Colonic mucosa (tissue), 4 donors: ENCODE measurements around the gene WFIKKN2. TPM values are rescaled to one million over a fixed set of nuclear protein-coding genes. Genes with fewer than 3 reads are reported as not detected.

Source experiments
- DNase-seq: peaks from one replicate; pipeline ENCODE4 v3.0.0-alpha.2; 2020
- H3K27ac ChIP-seq: fragments of 200-600 bp; one replicate; pipeline ENCODE4 v1.8.0; 2021
- H3K27me3 ChIP-seq: fragments of 200-600 bp; one replicate; pipeline ENCODE4 v1.8.0; 2021
- H3K36me3 ChIP-seq: fragments of 200-600 bp; one replicate; pipeline ENCODE4 v1.8.0; 2021
- H3K4me1 ChIP-seq: fragments of 200-600 bp; one replicate; pipeline ENCODE4 v1.8.0; 2021; ENCODE audit warnings: mild to moderate bottlenecking
- H3K4me3 ChIP-seq: fragments of 200-600 bp; one replicate; pipeline ENCODE4 v1.8.0; 2021
- H3K9ac ChIP-seq, 2 donors: one replicate each; pipeline ENCODE4 v1.7.0; 2013; ENCODE audit warnings: control low read depth in 2 of 2, low read depth in 2 of 2, low read length in 2 of 2
- H3K9me3 ChIP-seq: fragments of 200-600 bp; one replicate; pipeline ENCODE4 v1.8.0; 2021
- intact Hi-C: fragments of 100-400 bp; cut with DNase I; formaldehyde crosslinking; loops from one replicate; pipeline ENCODE4 v1.14.1; 2022
- total RNA-seq, 2 donors: library from RNA; stranded (reverse); fragmentation: NEBNext Ultra II Directional in 1 of 2; extraction: Animal tissue kit (Norgen Biotek cat#: 25700) in 1 of 2; gene quantifications; one replicate each; pipeline ENCODE4 v1.2.1, GENCODE V29; 2021
- TF ChIP-seq, protein P1 (sequence below): fragments of 200-600 bp; IDR thresholded peaks from one replicate; pipeline ENCODE4 v1.8.0; 2022; ENCODE audit warnings: antibody characterized with exemption, mild to moderate bottlenecking
- donor health status: healthy.
- donor health status: DM: no; HTN: no; CAD: no.
- donor health status: DM: no; HTN: no; CAD: no.

The WFIKKN2 gene
- total RNA-seq, 2 donors from 2014 or later: 0.10 to 0.13 TPM

DNA sequence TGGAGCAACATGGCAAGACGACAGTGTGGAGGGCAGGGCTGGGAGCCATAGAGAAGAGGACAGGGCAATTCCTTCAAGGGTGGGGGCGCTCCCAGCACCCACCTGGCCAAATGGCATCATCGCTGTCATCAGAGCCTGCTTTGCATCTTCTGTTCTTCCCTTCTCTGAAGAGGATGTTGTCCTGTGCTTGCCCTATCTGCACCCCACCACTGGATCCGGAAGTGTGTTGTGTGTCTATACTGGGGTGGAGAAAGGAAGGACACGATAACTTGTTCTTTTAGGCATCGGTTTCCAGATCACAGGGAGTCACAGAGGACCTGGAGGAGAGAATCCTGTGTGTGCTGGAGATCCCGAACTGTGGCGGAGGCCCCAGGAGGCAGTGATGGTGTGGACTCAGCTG, 42.4 kb upstream of the WFIKKN2 start:
- no peaks in the 10 kb centered on the region for H3K27me3 ChIP-seq
- no peak for DNase-seq
- H3K36me3 ChIP-seq: no peaks in the 10 kb centered on the region
- TF ChIP-seq, protein P1, sequence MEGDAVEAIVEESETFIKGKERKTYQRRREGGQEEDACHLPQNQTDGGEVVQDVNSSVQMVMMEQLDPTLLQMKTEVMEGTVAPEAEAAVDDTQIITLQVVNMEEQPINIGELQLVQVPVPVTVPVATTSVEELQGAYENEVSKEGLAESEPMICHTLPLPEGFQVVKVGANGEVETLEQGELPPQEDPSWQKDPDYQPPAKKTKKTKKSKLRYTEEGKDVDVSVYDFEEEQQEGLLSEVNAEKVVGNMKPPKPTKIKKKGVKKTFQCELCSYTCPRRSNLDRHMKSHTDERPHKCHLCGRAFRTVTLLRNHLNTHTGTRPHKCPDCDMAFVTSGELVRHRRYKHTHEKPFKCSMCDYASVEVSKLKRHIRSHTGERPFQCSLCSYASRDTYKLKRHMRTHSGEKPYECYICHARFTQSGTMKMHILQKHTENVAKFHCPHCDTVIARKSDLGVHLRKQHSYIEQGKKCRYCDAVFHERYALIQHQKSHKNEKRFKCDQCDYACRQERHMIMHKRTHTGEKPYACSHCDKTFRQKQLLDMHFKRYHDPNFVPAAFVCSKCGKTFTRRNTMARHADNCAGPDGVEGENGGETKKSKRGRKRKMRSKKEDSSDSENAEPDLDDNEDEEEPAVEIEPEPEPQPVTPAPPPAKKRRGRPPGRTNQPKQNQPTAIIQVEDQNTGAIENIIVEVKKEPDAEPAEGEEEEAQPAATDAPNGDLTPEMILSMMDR: no peak
- H3K4me1 ChIP-seq: no peaks in the 10 kb centered on the region
- no peak overlapping the region for H3K4me3 ChIP-seq
- H3K9ac ChIP-seq: no peak overlapping the region
- H3K9me3 ChIP-seq: no peaks in the 10 kb centered on the region
- no peak overlapping the region for H3K27ac ChIP-seq
- intact Hi-C loops: no loop called here

- DNase-seq: no peak
- no peaks in the 10 kb centered on the region for H3K27me3 ChIP-seq
- no peak overlapping the region for H3K9ac ChIP-seq
- H3K4me3 ChIP-seq: no peak overlapping the region
- no peaks in the 10 kb centered on the region for H3K36me3 ChIP-seq
- H3K4me1 ChIP-seq: no peaks in the 10 kb centered on the region
- no peak overlapping the region for H3K27ac ChIP-seq
- H3K9me3 ChIP-seq: no peaks in the 10 kb centered on the region
- intact Hi-C loops: no loop called here
- TF ChIP-seq, protein P1: no peak
Observed at GRCh38 chr17:50794361-50794760, 41.0 kb upstream of the WFIKKN2 start.

DNA sequence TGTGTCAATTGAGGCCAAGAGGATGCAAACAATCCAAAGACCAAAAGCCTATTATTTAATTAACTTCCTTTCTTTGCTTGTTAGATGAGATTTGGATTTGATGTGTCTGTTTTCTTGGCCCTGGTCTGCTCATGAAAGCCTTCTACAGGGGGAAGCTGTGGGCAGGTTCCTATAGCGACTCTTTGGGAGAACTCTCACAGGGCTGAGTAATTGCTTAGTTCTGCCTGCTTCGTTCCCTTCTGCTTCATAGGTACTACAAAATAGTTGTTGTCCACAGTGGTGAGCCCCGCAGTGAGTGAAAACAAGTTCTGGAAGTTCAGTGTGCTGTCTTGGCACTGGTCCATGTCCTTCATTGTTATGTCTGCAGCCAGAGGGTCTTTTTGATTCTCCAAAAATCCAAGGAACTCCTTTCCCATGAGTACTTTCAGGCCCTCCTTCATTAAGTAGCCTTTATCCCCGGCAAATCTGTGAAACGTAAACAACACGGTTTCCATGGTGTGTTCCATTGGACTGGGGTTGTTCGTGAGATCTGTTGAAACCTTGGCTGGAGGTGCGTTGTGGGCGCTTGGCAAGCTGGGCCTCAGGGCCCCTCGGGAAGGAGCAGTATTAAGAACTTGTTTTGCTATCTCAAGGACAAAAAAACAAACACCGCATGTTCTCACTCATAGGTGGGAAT, 38.1 kb upstream of the WFIKKN2 start:
- Histone ChIP-seq H3K9ac (no peak overlapping the region), H3K9me3 (no peaks in the 10 kb centered on the region), H3K36me3 (no peaks in the 10 kb centered on the region), H3K27ac (no peak overlapping the region), H3K4me3 (no peak overlapping the region), H3K27me3 (no peaks in the 10 kb centered on the region), H3K4me1 (no peaks in the 10 kb centered on the region)
- TF ChIP-seq, protein P1: no peak
- intact Hi-C loops: no loop called here
- no peak for DNase-seq

DNA sequence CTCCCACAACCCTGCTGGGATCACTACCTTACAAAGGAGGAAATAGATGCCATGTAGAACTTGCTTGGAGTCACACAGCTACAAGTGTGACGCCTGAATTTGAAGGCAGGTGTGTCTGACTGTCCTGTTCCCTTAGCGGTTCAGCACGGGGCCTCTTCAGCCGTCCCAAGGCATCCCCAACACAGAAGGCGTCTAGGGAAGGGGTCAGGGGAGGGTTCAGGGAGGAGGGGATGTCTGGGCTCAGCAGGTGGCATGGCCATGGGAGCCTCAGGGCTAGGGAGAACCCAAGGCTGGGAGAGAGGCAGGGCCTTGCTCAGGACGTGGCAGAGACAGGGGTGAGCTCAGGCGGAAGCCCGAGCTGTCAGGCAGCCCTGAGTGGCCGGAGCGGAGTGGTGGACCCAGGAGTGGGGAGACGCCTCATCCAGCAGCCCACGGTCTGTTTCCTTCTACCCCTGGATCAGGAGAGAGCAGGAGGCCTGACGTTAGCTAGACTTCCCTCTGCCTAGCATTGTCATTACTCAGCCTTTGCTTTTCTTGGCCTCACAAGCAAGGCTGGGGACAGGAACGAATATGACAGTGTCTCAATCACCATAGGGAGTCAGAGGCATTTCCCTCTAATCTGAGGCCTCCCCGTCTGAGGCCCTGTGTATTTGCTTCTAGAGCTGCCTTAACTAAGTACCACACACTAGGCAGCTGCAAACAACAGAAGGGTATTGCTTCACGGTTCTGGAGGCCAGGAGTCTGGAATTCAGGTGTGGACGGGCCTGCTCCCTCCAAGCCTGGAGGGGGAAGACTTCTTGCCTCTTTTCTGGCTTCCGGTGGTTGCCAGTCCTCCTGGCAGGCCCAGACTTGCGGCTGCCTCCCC, 36.7 kb upstream of the WFIKKN2 start:
- TF ChIP-seq, protein P1: no peak
- Histone ChIP-seq H3K4me1 (no peaks in the 10 kb centered on the region), H3K9ac (no peak overlapping the region), H3K4me3 (no peak overlapping the region), H3K36me3 (no peaks in the 10 kb centered on the region), H3K9me3 (no peaks in the 10 kb centered on the region), H3K27me3 (no peaks in the 10 kb centered on the region), H3K27ac (no peak overlapping the region)
- intact Hi-C loops: no loop called here
- no peak for DNase-seq

GRCh38 chr17:50799582-50799981, 35.8 kb upstream of the WFIKKN2 start:
- no peak overlapping the region for H3K27ac ChIP-seq
- intact Hi-C loops: no loop called here
- no peaks in the 10 kb centered on the region for H3K27me3 ChIP-seq
- no peaks in the 10 kb centered on the region for H3K9me3 ChIP-seq
- TF ChIP-seq, protein P1: no peak
- no peak overlapping the region for H3K4me3 ChIP-seq
- no peak overlapping the region for H3K9ac ChIP-seq
- H3K4me1 ChIP-seq: no peaks in the 10 kb centered on the region
- DNase-seq: no peak
- no peaks in the 10 kb centered on the region for H3K36me3 ChIP-seq
